Osteoblast (primary cell): ENCODE measurements around the gene CSF1R. TPM values are rescaled to one million over a fixed set of nuclear protein-coding genes. Genes with fewer than 3 reads are reported as not detected.

ENCODE experiments used
- DNase-seq: peaks from one replicate; pipeline ENCODE4 v3.0.0; 2011; ENCODE audit warnings: low spot score, mixed read lengths; ENCODE audit not compliant: insufficient read length; ENCODE audit errors: missing footprints
- H2AFZ ChIP-seq: 2 replicates; pipeline ENCODE4 v1.6.0; 2011; ENCODE audit warnings: mild to moderate bottlenecking, low read length
- H3K27ac ChIP-seq: 2 replicates; pipeline ENCODE4 v1.5.1; 2011; ENCODE audit warnings: mild to moderate bottlenecking, low read depth, low read length, moderate library complexity
- H3K27me3 ChIP-seq: 2 replicates; pipeline ENCODE4 v1.6.0; 2012; ENCODE audit warnings: mild to moderate bottlenecking, control low read depth, inconsistent platforms, low read length, moderate library complexity; ENCODE audit not compliant: insufficient read depth
- H3K36me3 ChIP-seq: 2 replicates; pipeline ENCODE4 v1.5.1; 2011; ENCODE audit warnings: mild to moderate bottlenecking, low read length, control low read depth, moderate library complexity; ENCODE audit not compliant: insufficient read depth
- H3K4me1 ChIP-seq: 2 replicates; pipeline ENCODE4 v1.5.1; 2011; ENCODE audit warnings: mild to moderate bottlenecking, low read length, control low read depth, moderate library complexity; ENCODE audit not compliant: insufficient read depth
- H3K4me2 ChIP-seq: 2 replicates; pipeline ENCODE4 v1.6.0; 2011; ENCODE audit warnings: mild to moderate bottlenecking, low read length; ENCODE audit not compliant: insufficient read depth
- H3K4me3 ChIP-seq: fragments of 200-600 bp; sonication (generic); 3 replicates; pipeline ENCODE4 v1.5.1; 2012; ENCODE audit warnings: mild to moderate bottlenecking, low read length, inconsistent platforms; ENCODE audit not compliant: insufficient read depth
- H3K79me2 ChIP-seq: 2 replicates; pipeline ENCODE4 v1.6.0; 2012; ENCODE audit warnings: mild to moderate bottlenecking, low read length, control low read depth, inconsistent platforms; ENCODE audit not compliant: insufficient read depth
- H3K9me3 ChIP-seq: 2 replicates; pipeline ENCODE4 v1.5.1; 2011; ENCODE audit warnings: low read depth, low read length, control low read depth
- H4K20me1 ChIP-seq: 2 replicates; pipeline ENCODE4 v1.6.0; 2012; ENCODE audit warnings: mild to moderate bottlenecking, low read length, control low read depth; ENCODE audit not compliant: insufficient read depth
- total RNA-seq: library from RNA; depleted of rRNA; stranded (reverse); fragments of >200 nt; gene quantifications from 2 replicates; pipeline ENCODE4 v1.2.3, GENCODE V29; 2012
- TF ChIP-seq, protein P1 (sequence below): IDR thresholded peaks from 2 replicates; pipeline ENCODE4 v1.5.1; 2011; ENCODE audit warnings: mild to moderate bottlenecking, low read depth, low read length, moderate library complexity; ENCODE audit errors: extremely low read depth

CSF1R gene
- total RNA-seq, 1 donor: 0.36 TPM

DNA sequence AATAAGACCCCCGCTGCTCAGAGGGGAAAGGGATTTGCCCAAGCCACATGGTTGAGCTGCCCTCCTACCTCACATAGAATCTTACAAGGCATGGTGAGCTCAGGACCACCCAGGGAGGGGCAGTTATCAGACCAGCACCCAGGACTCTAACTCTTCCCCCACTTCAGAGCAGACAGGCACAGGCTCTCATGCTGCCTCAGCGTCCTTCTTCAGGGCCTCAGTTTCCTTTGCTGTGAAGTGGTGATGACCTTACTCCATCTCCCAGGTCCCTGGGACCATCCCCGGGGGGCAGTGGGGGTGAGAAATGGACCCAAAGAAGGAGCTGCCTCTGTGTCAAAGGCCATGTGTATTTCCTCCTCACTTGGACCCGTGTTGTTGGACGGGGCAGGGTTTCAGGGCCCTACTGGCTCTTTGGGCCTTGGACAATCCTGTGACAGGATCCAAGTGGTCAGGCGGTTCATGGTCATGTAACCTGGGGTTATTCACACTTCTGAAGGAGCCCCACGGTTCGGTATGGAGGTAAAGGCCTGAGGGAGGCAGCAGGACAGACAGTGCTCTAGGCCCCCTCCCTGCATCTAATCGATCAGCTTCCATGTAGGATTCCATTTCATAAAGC is 31.7 kb upstream of the CSF1R start:
- Histone ChIP-seq H3K4me1 (peaks cover 9% of the 10 kb centered on the region), H3K27ac (no peak overlapping the region), H4K20me1 (no peaks in the 10 kb centered on the region), H3K36me3 (peaks cover 95% of the 10 kb centered on the region), H3K4me3 (no peak overlapping the region), H3K27me3 (no peaks in the 10 kb centered on the region), H3K79me2 (no peaks in the 10 kb centered on the region), H3K9me3 (no peaks in the 10 kb centered on the region), H2AFZ (no peak overlapping the region), H3K4me2 (no peak overlapping the region)
- TF ChIP-seq, protein P1, sequence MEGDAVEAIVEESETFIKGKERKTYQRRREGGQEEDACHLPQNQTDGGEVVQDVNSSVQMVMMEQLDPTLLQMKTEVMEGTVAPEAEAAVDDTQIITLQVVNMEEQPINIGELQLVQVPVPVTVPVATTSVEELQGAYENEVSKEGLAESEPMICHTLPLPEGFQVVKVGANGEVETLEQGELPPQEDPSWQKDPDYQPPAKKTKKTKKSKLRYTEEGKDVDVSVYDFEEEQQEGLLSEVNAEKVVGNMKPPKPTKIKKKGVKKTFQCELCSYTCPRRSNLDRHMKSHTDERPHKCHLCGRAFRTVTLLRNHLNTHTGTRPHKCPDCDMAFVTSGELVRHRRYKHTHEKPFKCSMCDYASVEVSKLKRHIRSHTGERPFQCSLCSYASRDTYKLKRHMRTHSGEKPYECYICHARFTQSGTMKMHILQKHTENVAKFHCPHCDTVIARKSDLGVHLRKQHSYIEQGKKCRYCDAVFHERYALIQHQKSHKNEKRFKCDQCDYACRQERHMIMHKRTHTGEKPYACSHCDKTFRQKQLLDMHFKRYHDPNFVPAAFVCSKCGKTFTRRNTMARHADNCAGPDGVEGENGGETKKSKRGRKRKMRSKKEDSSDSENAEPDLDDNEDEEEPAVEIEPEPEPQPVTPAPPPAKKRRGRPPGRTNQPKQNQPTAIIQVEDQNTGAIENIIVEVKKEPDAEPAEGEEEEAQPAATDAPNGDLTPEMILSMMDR: no peak
- DNase-seq: peak; percentile 58

DNA sequence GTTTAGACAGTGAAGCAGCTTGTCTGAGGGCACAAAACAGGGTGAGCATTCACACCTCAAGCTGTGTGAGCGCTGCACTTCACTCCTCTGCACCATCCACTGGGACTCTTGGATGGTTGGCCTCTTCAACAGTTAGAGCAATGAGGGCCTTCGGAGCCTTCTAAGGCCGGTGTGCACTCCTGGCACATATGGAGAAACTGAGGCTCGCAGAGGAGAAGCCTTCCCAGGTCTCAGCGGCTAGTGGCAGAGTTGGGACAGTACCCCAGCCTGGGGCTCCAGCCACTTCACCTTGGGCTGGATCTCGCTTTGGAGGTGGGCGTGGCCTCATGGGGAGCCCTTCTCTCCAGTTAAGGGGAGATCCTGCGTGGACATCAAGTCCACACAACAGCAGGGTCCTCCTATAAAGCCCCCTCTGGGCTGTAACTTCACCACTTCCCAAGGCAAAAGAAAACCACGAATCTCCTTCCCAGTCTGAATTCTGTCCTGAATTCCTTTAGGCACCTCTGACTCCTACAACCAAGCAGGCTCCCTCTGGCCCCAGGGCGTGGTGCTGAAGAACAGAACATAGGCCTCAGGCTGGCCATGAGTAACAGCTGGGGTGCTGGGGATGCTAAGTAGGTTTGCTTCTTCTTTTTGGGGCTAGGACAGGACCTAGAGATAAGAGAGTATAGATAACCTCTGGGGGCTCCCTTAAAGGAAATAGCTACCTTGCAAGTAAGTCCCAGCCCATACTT is 30.5 kb upstream of the CSF1R start:
- H3K4me3 ChIP-seq: no peak overlapping the region
- peaks cover 83% of the 10 kb centered on the region for H3K36me3 ChIP-seq
- H3K79me2 ChIP-seq: no peaks in the 10 kb centered on the region
- peaks cover 21% of the 10 kb centered on the region for H3K4me1 ChIP-seq
- H3K27me3 ChIP-seq: no peaks in the 10 kb centered on the region
- no peak overlapping the region for H2AFZ ChIP-seq
- DNase-seq: peak; percentile 94
- H3K27ac ChIP-seq: no peak overlapping the region
- TF ChIP-seq, protein P1: no peak
- H4K20me1 ChIP-seq: no peaks in the 10 kb centered on the region
- no peak overlapping the region for H3K4me2 ChIP-seq
- no peaks in the 10 kb centered on the region for H3K9me3 ChIP-seq

DNA sequence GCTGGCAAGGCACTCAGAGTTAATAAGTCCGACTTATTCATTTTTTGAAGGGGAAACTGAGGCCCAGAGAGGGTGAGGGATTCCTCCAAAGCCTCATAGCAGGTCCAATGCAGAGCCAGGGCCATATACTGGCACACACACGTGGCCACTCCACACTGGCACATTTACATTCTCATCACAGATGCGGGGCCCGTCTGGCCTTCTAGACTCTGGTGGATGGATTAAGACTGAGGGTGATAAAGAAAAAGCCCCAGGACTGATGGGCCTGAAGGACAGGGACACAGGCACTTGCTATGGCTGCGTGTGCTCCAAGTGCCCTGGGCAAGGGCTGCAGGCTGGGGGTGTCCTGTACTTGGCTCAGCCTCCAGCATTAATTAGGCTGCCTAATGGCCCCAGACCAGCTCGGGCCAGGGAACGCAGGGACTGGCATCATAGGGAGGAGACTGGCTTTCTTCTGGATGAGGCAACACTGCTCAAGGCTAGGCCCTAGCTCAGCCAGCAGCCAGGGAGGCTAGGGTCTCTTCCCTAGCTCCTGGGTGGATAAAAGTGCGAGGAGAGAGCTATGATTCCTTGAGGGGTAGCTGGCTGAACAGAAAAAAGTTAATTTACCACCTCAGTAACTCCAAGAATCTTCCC is 28.5 kb upstream of the CSF1R start:
- Histone ChIP-seq H3K4me3 (no peak overlapping the region), H3K4me1 (peaks cover 21% of the 10 kb centered on the region), H3K36me3 (peaks cover 64% of the 10 kb centered on the region), H3K9me3 (no peaks in the 10 kb centered on the region), H3K79me2 (no peaks in the 10 kb centered on the region), H3K27me3 (no peaks in the 10 kb centered on the region), H3K4me2 (no peak overlapping the region), H3K27ac (no peak overlapping the region), H4K20me1 (no peaks in the 10 kb centered on the region), H2AFZ (no peak overlapping the region)
- peak; percentile 69 for DNase-seq
- TF ChIP-seq, protein P1: no peak

DNA sequence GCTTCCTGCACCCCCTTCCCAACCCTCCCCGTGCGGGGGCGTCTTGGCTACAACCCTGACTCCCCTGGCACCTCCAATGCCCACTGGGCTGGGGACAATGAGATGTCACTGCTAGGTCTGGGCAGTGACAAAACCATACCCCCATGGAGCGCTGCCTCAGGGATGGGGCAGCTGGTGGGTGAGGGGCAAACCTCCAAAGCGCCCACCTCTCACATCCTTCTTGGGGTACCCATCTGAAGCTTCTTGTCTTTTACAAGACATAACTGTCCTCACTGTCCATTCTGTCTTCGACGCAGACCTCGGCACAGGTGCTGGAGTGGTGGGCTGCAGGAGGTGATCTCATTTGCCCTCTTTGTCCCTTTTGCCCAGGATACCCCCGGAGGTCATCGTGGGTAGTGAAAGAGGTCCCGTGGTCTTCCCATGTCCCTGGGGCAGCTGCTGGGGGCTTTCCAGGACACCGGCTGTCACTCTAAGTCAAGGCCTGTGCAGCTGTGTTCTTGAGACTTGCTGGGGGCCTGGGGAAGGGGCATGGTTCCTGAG is 27.8 kb upstream of the CSF1R start:
- Histone ChIP-seq H4K20me1 (no peaks in the 10 kb centered on the region), H3K4me2 (no peak overlapping the region), H3K4me1 (peaks cover 21% of the 10 kb centered on the region), H3K27ac (no peak overlapping the region), H3K9me3 (no peaks in the 10 kb centered on the region), H3K27me3 (no peaks in the 10 kb centered on the region), H2AFZ (no peak overlapping the region), H3K36me3 (peaks cover 56% of the 10 kb centered on the region), H3K4me3 (no peak overlapping the region), H3K79me2 (no peaks in the 10 kb centered on the region)
- TF ChIP-seq, protein P1: no peak
- DNase-seq: no peak
